ENCODE results near the gene CRYBG3.
"Not testable (repeated sequence)": the region's sequence is repeated elsewhere in the genome, so short reads cannot be mapped to it uniquely, and the experiment has no call there.

The CRYBG3 gene

GRCh38 chr3:97899331-97899730 is 77.5 kb downstream of the CRYBG3 start:
- DNase-seq (ENCODE audit: low read depth) = no peak

GRCh38 chr3:97901313-97902248 is 79.8 kb downstream of the CRYBG3 start:
- DNase-seq (ENCODE audit: low read depth) = no peak

- not testable (repeated sequence) for DNase-seq (ENCODE audit: low read depth)
These were observed 88.0 kb downstream of the CRYBG3 start for GRCh38 chr3:97909830-97910229.

GRCh38 chr3:97910236-97910831 is 88.5 kb downstream of the CRYBG3 start:
- DNase-seq (ENCODE audit: low read depth) = peak; percentile 13

DNA sequence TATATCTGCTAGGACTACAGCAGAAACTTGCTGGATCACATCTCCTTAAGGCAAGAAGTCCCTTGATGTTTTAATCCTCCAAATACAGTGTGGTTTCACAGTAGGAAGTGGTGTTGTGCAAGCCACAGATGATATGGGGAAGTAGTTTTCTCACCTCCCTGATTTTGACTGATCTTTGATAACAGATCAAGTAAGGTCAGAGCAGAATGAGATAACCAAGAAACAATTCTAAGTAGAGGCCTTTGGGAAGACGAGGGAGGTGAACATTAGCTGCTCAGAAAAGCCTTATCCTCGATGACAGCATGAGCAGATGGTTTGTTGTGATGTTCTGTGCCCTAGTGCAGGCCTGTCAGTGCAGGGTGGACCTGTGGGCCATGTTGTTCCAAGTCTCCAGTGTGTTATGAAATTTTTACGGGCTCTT is 89.1 kb downstream of the CRYBG3 start:
- DNase-seq (ENCODE audit: low read depth) = no peak

DNA sequence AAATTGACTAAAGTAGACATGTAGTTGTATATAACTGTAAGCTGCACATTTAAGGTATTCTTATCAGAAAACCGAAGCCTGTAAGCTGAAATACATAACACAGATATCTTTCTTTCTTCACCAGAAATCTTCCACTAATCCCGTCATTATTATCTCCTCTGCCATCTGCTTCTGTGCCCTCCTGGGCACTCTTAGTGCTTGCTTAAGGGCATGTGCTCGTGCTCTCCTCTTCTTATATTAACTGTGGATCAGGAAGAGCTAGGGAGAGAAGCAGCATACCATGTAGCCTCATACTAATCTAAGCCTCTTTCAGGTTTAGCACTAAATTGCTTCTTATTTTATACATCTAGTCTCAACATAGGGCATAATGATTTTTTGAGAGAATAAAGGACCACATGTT is 89.6 kb downstream of the CRYBG3 start:
- DNase-seq (ENCODE audit: low read depth) = no peak

- DNase-seq (ENCODE audit: low read depth) = no peak
These were observed 92.6 kb downstream of the CRYBG3 start for GRCh38 chr3:97914388-97914787.

- no peak for DNase-seq (ENCODE audit: low read depth)
These were observed 94.8 kb downstream of the CRYBG3 start for GRCh38 chr3:97916576-97916975.

- DNase-seq (ENCODE audit: low read depth) = no peak
These were observed 96.2 kb downstream of the CRYBG3 start for GRCh38 chr3:97917813-97918536.

DNA sequence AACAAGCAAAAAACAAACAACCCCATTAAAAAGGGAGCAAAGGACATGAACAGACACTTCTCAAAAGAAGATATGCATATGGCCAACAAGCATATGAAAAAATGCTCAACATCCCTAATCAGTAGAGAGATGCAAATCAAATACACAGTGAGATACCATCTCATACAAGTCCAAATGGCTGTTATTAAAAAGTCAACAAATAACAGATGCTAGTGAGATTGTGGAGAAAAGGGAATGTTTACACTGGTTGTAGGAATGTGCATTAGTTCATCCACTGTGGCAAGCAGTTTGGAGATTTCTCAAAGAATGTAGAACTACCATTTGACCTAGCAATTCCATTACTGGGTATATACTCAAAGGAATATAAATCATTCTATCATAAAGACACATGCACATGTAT is 105.9 kb downstream of the CRYBG3 start:
- no peak for DNase-seq (ENCODE audit: low read depth)

DNA sequence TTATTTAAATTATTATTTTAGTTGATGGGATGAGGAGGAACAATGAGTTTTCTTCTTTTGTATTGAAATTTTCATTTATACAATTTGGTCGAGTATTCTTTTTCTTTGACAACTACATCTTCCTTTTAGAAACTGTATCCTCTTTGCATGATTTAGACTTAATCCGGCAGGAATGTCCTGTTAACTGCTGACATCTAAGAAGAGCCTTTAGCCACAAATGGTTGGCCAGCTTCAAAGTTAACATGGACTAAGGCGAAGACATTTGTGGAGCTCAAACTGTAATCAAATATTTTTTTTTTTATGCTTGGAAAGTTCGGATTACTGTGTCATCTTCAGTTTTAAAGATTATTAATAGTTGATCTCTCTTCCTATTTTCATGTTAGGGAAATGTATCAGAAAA is 107.2 kb downstream of the CRYBG3 start:
- DNase-seq (ENCODE audit: low read depth) = no peak

DNA sequence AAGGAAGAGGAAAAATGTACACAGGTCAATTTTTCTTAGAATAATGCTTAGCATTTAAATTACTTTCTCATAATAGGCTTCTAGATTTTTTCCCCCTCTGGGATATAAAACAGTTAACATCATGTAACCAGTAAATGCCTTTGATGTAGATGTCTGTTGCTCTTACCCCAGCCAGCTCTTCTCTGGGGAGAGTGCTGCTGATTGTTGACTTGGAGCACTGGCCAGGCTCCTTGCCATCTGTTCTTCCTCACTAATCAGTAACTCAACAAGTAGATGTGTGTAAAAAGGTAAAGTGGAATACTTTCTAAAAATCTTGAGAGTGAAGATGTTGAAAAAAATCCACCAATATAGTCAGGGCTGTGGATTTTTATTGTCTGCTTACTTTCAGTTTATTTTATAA is 108.2 kb downstream of the CRYBG3 start:
- DNase-seq (ENCODE audit: low read depth) = no peak

GRCh38 chr3:97931218-97931617 is 109.4 kb downstream of the CRYBG3 start:
- no peak for DNase-seq (ENCODE audit: low read depth)

DNA sequence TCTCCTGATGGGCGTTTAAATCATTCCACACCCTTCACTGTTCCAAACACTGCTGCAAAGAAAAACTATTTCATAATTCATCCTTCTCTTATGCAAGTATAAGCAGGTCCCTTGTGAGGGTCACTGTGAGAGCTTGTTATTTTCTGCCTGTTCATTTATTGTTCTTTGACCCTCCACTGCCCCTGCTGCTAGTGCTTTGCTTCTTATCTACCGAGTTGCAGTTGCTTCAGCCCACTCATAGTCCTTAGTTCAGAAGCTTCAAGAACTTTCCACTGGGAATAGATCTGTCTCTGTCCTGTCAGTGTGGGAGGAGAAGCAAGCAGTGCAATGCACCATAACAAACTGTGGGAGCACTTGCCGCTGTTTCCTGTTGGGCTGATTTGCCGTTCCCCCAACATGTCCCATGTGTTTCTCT is 110.6 kb downstream of the CRYBG3 start:
- no peak for DNase-seq (ENCODE audit: low read depth)

- DNase-seq (ENCODE audit: low read depth) = no peak
These were observed 113.3 kb downstream of the CRYBG3 start for GRCh38 chr3:97934980-97935695.

DNA sequence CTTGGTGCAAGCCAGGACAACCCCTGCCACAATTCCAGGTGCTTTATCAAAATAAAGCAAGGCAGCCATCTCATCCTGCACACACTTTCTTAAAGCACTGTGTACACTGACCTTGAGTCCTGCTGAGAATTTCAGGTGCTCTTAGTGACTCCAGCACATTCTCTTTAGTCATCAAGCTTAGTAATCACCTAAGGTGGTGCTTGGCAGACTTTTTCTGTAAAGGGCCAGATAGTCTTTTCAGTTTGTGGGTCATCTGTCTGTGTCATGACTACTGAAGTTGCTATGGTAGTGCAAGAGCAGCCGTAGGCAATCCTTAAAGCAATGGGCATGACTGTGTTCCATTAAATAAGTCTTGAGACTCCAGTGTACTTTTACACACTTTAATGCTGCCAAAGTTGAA is 114.0 kb downstream of the CRYBG3 start:
- DNase-seq (ENCODE audit: low read depth) = no peak

GRCh38 chr3:97937205-97937604 is 115.4 kb downstream of the CRYBG3 start:
- DNase-seq (ENCODE audit: low read depth) = no peak

DNA sequence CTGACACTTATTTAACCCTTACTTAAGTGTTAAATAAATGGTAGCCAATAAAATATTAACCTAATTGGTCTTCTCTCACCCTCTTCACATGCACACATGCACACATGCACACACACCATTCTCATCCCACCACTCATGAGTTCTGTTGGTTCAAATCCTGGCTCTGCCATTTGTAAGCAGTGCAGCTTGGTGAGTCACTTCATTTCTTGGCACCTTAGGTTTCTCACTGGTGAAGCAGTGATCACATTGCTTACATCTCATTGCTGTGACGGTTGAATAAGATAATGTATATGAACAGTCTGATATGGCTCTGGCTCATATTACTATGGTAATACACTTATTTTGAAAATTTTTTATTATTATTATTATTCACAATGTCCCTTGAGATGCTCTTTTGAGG is 116.6 kb downstream of the CRYBG3 start:
- no peak for DNase-seq (ENCODE audit: low read depth)

DNA sequence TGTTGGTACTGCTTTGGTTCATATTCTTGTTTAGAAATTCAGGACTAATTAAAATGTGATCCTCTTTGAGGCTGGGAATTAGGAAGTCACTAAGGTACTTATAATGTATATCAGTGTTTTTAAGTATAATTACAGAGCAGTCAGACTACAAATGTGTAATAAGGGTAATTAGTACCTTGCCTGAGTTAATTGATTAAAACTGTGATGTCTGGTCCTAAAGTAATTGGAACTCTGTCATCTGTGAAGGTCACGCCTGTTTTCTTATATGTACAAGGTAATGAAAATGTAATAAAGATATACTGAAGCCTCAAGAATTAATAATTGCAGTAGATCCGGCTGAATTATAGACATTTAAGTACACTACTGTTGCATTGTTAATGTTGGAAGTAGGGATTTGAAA is 117.6 kb downstream of the CRYBG3 start:
- DNase-seq (ENCODE audit: low read depth) = no peak

GRCh38 chr3:97940034-97940433 is 118.2 kb downstream of the CRYBG3 start:
- DNase-seq (ENCODE audit: low read depth) = no peak

- no peak for DNase-seq (ENCODE audit: low read depth)
These were observed 121.2 kb downstream of the CRYBG3 start for GRCh38 chr3:97942801-97943546.
